NCI-H748 (cell line): ENCODE measurements around the gene FNDC5.

Source experiments
- DNase-seq: peaks from one replicate; lab custom pipeline; 2025; ENCODE audit not compliant: unreplicated experiment; lab: John Stamatoyannopoulos, UW

The FNDC5 gene

GRCh38 chr1:32885676-32886003 lies 14.9 kb upstream of the FNDC5 start:
- no peak for DNase-seq

GRCh38 chr1:32884726-32885125 lies 14.0 kb upstream of the FNDC5 start:
- no peak for DNase-seq

- DNase-seq = no peak
These were observed 13.3 kb upstream of the FNDC5 start for GRCh38 chr1:32884032-32884372.

- DNase-seq = no peak
These were observed 12.8 kb upstream of the FNDC5 start for GRCh38 chr1:32883338-32884031.

- no peak for DNase-seq
These were observed 11.4 kb upstream of the FNDC5 start for GRCh38 chr1:32881871-32882850.

GRCh38 chr1:32881291-32881690 lies 10.6 kb upstream of the FNDC5 start:
- DNase-seq = no peak

GRCh38 chr1:32878637-32879041 lies 7.9 kb upstream of the FNDC5 start:
- no peak for DNase-seq

- peak; percentile 49 for DNase-seq
These were observed 7.5 kb upstream of the FNDC5 start for GRCh38 chr1:32878183-32878582.

- DNase-seq = no peak
These were observed 6.7 kb upstream of the FNDC5 start for GRCh38 chr1:32877211-32878110.

GRCh38 chr1:32876341-32877210 lies 5.9 kb upstream of the FNDC5 start:
- peak; percentile 53 for DNase-seq

- no peak for DNase-seq
These were observed 4.4 kb upstream of the FNDC5 start for GRCh38 chr1:32874860-32875752.

- DNase-seq = no peak
These were observed 2.8 kb upstream of the FNDC5 start for GRCh38 chr1:32873484-32873883.

GRCh38 chr1:32872192-32872460 lies 1.4 kb upstream of the FNDC5 start:
- no peak for DNase-seq

GRCh38 chr1:32871364-32872191 lies 866 bp upstream of the FNDC5 start:
- DNase-seq = peak; percentile 33

GRCh38 chr1:32869923-32870614 lies 643 bp downstream of the FNDC5 start:
- DNase-seq = no peak

GRCh38 chr1:32868806-32869455 lies 1.8 kb downstream of the FNDC5 start:
- DNase-seq = no peak

- DNase-seq = no peak
These were observed 2.6 kb downstream of the FNDC5 start for GRCh38 chr1:32868085-32868484.

- no peak for DNase-seq
These were observed 3.0 kb downstream of the FNDC5 start for GRCh38 chr1:32867671-32868070.
